HCT116 (cell line): ENCODE results near the gene POP7.
"Not testable (repeated sequence)": the region's sequence is repeated elsewhere in the genome, so short reads cannot be mapped to it uniquely, and the experiment has no call there.

Experiments used
- CTCF ChIP-seq, 3 experiments: fragments of 200-600 bp in 1 of 3; sonication (generic) in 1 of 3; IDR thresholded peaks in 2 of 3; conservative IDR thresholded peaks in 1 of 3; 2 replicates each; pipeline ENCODE4 v1.5.1; 2012 to 2017; ENCODE audit warnings: low read depth in 2 of 3, low read length in 2 of 3, antibody characterized with exemption in 1 of 3, borderline replicate concordance in 1 of 3, control low read depth in 1 of 3, mild to moderate bottlenecking in 1 of 3, mixed read lengths in 1 of 3, mixed run types in 1 of 3, moderate library complexity in 1 of 3; ENCODE audit not compliant: insufficient read depth in 1 of 3
- POLR2A ChIP-seq: IDR thresholded peaks from 2 replicates; pipeline ENCODE4 v1.7.0; 2011; ENCODE audit warnings: borderline replicate concordance; ENCODE audit not compliant: insufficient read depth, insufficient read length; ENCODE audit errors: extremely low read depth
- POLR2AphosphoS5 ChIP-seq: IDR thresholded peaks from 2 replicates; pipeline ENCODE4 v1.6.1; 2011; ENCODE audit warnings: mild to moderate bottlenecking, low read depth, low read length, moderate library complexity
- REST ChIP-seq: IDR thresholded peaks from 2 replicates; pipeline ENCODE4 v1.6.1; 2012; ENCODE audit warnings: low read depth
- ZBTB33 ChIP-seq: IDR thresholded peaks from 2 replicates; pipeline ENCODE4 v1.6.1; 2011; ENCODE audit warnings: mild to moderate bottlenecking, low read length, moderate library complexity; ENCODE audit not compliant: insufficient replicate concordance; ENCODE audit errors: extremely low read depth

- TF ChIP-seq POLR2AphosphoS5; CTCF (IDR thresholded peaks at IDR 0.05 in 2 of 3, conservative IDR thresholded peaks at IDR 0.05 in 1 of 3; ENCODE audit: borderline replicate concordance in 1 of 3, insufficient read depth in 1 of 3, low read depth in 2 of 3, low read length in 2 of 3); POLR2A; ZBTB33; REST: not testable (repeated sequence)
Measured at GRCh38 chr7:100717073-100717472, 11.2 kb downstream of the POP7 start.
